Activated CD8-positive, alpha-beta T cell treated with anti-CD3 and anti-CD28 coated beads, Interleukin-2, amount 10 ng/mL, durations not matched to agents 7 days and 5 days (primary cell): Measurements from ENCODE around the gene CASKIN2. TPM values are rescaled to one million over a fixed set of nuclear protein-coding genes. Genes with fewer than 3 reads are reported as not detected.
"Not testable (repeated sequence)": the region's sequence is repeated elsewhere in the genome, so short reads cannot be mapped to it uniquely, and the experiment has no call there.

ENCODE experiments used
- ATAC-seq: fragments of 150-1000 bp; cut with Tn5 transposase; one replicate; pipeline ENCODE4 v1.10.0; 2021; ENCODE audit warnings: moderate library complexity
- CTCF ChIA-PET: fragments of 350-600 bp; sonication (Branson Sonifier 250); formaldehyde crosslinking; loops from one replicate; lab custom pipeline; 2021; ENCODE audit warnings: antibody characterized with exemption; lab: Charles Lee
- POLR2A ChIA-PET: fragments of 350-600 bp; sonication (Branson Sonifier 250); formaldehyde crosslinking; loops from one replicate; lab custom pipeline; 2021; ENCODE audit warnings: antibody characterized with exemption; lab: Charles Lee
- DNase-seq: peaks from one replicate; pipeline ENCODE4 v3.0.0-alpha.2; 2020
- H3K27ac Mint-ChIP-seq: one replicate; pipeline ENCODE4 v1.8.0; 2021; ENCODE audit warnings: mild to moderate bottlenecking, mixed read lengths
- H3K27me3 Mint-ChIP-seq: one replicate; pipeline ENCODE4 v1.8.0; 2021; ENCODE audit warnings: low read depth, mixed read lengths
- H3K36me3 Mint-ChIP-seq: one replicate; pipeline ENCODE4 v1.8.0; 2021; ENCODE audit warnings: low read depth, mixed read lengths
- H3K4me1 Mint-ChIP-seq: one replicate; pipeline ENCODE4 v1.8.0; 2021; ENCODE audit warnings: low read depth, mixed read lengths
- H3K4me3 Mint-ChIP-seq: one replicate; pipeline ENCODE4 v1.8.0; 2021; ENCODE audit warnings: mild to moderate bottlenecking, mixed read lengths
- H3K9me3 Mint-ChIP-seq: one replicate; pipeline ENCODE4 v1.8.0; 2022; ENCODE audit warnings: mixed read lengths; ENCODE audit not compliant: insufficient read depth
- microRNA-seq: library from miRNA; unstranded; fragments of <30 nt; microRNA quantifications from one replicate; pipeline ENCODE4 v1.2.0, GENCODE V29; 2022
- total RNA-seq, 2 experiments: library from RNA; stranded (reverse); gene quantifications; one replicate each; pipeline ENCODE4 v1.2.3, GENCODE V29; 2021

The CASKIN2 gene
- total RNA-seq, 2 experiments from 2014 or later = 0.68 to 0.97 TPM

DNA sequence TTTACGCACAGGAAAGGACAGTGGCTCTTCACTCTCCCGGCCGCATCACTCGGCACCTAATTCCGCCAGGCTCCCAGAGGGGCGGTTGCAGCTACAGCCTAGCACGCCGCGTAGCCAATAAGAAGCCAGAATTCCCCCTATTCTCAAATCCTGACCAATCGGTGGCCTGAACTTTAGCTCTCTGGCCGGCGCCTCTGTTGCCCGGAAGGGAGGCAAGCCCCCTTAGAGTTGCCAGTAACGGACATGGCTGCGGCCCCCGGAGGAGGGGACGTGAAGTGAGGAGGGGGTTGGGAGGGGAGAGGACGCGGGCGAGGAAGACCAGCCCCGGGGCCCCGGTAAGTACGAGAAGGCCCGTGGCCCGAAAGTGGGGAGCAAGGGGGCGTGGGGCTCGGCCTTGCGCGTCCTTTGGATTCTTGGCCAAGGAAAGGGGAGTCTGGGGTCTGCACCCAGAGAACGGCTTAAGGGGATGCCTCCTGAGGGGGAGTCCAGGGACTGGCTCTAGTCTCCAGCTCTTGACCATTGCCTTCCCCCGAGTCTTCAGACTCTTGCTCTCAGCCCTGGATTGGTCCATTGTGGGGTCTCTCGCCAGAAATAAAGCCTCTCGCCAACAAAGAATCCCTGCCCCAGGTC is 58.8 kb downstream of the CASKIN2 start, which contains the start of gene TMEM94:
Gene TMEM94, plus strand, starts transcription at position 219 of the 630 bp plus-strand sequence. CDS start 15,271 bp downstream, outside the sequence.
- H3K27me3 Mint-ChIP-seq = no peaks in the 10 kb centered on the region
- peak within 1 kb of the TSS; percentile 93 for H3K27ac Mint-ChIP-seq
- POLR2A ChIA-PET = interaction anchor here (0.6 to 2.1 kb wide), 24 partner anchors 11 to 251 kb away, joined by 3 to 14 read pairs (median 3); partner anchors contain the start of genes MIF4GD, NUP85, RECQL5 and SAP30BP
- ATAC-seq (peak; percentile 98), DNase-seq (peak; percentile 96)
- peaks cover 43% of the 10 kb centered on the region for H3K4me1 Mint-ChIP-seq
- CTCF ChIA-PET = interaction anchor here (0.8 to 2.0 kb wide), 15 partner anchors 9 to 342 kb away, joined by 3 to 17 read pairs (median 4); partner anchors contain the start of genes MIF4GD and TSEN54
- H3K4me3 Mint-ChIP-seq = peak within 1 kb of the TSS; percentile 87
- no peaks in the 10 kb centered on the region for H3K9me3 Mint-ChIP-seq
- H3K36me3 Mint-ChIP-seq = peaks cover 7% of the 10 kb centered on the region

DNA sequence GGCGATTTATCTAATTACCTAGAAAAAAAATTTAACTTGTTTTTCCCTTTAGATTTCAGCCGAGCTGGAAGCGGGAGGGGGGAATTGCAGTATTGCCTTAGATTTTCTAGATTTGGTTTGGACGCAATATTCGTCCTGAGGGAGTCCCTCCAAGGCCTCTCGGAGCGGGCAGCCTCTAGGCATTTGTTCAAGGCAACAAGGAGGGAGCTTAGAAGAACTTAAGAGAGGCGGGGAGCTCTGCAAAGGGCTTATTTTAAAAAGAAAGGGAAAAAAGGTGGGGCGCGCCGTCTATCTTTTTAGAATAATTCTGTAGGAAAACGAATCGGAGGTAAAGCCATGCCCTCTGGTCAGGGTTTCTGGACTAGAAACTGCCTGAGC is 59.3 kb downstream of the CASKIN2 start:
- ATAC-seq (peak; percentile 37), DNase-seq (no peak)
- ChIA-PET CTCF (interaction anchor here (0.8 to 2.0 kb wide), 14 partner anchors 8 to 342 kb away, joined by 3 to 17 read pairs (median 4); partner anchors contain the start of genes MIF4GD and TSEN54), POLR2A (interaction anchor here (0.6 to 2.0 kb wide), 23 partner anchors 12 to 250 kb away, joined by 3 to 14 read pairs (median 3); partner anchors contain the start of genes MIF4GD, NUP85, RECQL5 and SAP30BP)
- Mint-ChIP-seq H3K36me3 (peaks cover 7% of the 10 kb centered on the region), H3K9me3 (no peaks in the 10 kb centered on the region), H3K27me3 (no peaks in the 10 kb centered on the region), H3K4me3 (peak overlapping the region; percentile 87), H3K27ac (peak overlapping the region; percentile 93), H3K4me1 (peaks cover 43% of the 10 kb centered on the region)

DNA sequence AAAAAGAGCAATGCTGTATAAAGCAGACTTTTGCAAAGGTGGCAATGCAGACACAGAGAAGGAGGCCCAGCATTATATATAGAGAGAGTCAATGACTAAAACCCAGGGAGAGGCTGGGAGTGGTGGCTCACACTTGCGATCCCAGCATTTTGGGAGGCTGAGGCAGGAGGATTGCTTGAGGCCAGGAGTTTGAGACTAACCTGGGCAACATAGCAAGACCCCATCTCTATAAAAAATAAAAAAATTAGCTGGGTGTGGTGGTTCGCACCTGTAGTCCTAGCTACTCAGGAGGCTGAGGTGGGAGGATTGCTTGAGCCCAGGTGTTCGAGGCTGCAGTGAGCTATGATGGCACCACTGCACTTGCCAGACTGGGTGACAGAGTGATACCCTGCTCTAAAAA is 60.7 kb downstream of the CASKIN2 start:
- ATAC-seq, H3K4me3 Mint-ChIP-seq: not testable (repeated sequence)

DNA sequence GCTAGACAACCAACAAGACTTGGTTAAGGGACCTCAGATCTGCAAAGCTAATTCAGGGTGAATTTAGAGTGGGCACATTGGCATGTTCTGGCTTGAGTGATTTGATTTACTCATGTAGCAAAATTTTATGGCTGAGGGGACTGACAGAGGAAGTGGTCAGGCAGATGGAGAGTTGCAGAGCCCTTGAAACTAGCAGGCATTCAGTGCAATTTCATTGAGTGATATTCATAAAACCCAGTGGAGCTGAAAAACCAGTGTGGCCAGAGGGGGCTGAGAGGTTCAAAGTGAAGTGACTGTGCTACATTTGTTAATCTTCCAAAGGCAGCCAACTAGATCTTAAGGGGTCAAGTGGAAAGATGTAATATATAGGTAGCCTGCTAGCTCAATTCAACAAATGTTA is 61.1 kb downstream of the CASKIN2 start:
- CTCF ChIA-PET = interaction anchor here (0.8 to 2.0 kb wide), 5 partner anchors 14 to 179 kb away, joined by 3 to 7 read pairs (median 4); partner anchors contain the start of genes SMIM5 and TSEN54
- Mint-ChIP-seq H3K27me3 (peaks cover 2% of the 10 kb centered on the region), H3K4me3 (no peak overlapping the region), H3K27ac (peak overlapping the region; percentile 64), H3K9me3 (no peaks in the 10 kb centered on the region), H3K36me3 (peaks cover 7% of the 10 kb centered on the region), H3K4me1 (peaks cover 35% of the 10 kb centered on the region)
- DNase-seq (peak; percentile 26), ATAC-seq (no peak)
- POLR2A ChIA-PET = interaction anchor here (1.2 kb wide), 1 partner anchor 9 kb away, joined by 4 read pairs; no protein-coding TSS in a partner anchor

More for the DNA sequence above, 60.7 kb downstream of the CASKIN2 start:
- POLR2A ChIA-PET = interaction anchor here (1.2 kb wide), 1 partner anchor 9 kb away, joined by 4 read pairs; no protein-coding TSS in a partner anchor
- not testable (repeated sequence) for H3K36me3 Mint-ChIP-seq, DNase-seq, H3K9me3 Mint-ChIP-seq, H3K27me3 Mint-ChIP-seq, H3K27ac Mint-ChIP-seq
- CTCF ChIA-PET = interaction anchor here (1.4 to 2.0 kb wide), 3 partner anchors 28 to 179 kb away, joined by 3 to 7 read pairs (median 4); partner anchors contain the start of genes SMIM5 and TSEN54
- H3K4me1 Mint-ChIP-seq = peaks cover 39% of the 10 kb centered on the region

DNA sequence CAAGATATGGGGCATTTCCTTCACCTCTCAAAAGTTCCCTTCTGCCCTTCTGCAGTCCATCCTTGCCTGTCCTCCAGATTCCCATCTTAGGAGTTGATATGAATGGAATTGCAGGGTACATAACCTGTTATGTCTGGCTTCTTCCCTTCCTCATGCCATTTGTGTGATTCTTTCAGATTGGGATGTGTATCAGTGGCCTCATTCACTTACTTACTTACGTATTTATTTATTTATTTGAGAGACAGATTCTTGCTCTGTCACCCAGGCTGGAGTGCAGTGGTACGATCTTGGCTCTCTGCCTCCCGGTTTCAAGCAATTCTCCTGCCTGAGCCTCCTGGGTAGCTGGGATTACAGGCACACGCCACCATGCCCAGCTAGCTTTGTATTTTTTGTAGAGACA is 65.1 kb downstream of the CASKIN2 start:
- Mint-ChIP-seq H3K4me3 (no peak overlapping the region), H3K27me3 (peaks cover 2% of the 10 kb centered on the region), H3K36me3 (no peaks in the 10 kb centered on the region), H3K4me1 (peaks cover 11% of the 10 kb centered on the region), H3K9me3 (no peaks in the 10 kb centered on the region), H3K27ac (no peak overlapping the region)
- DNase-seq (no peak), ATAC-seq (no peak)
- POLR2A ChIA-PET = no interaction called here
- CTCF ChIA-PET = no interaction called here

Small RNA genes lying within 50 kb of the gene (microRNA-seq; reads per million reads assigned to microRNA genes)
- not detected for gene MIR6785

Other genes starting within 250 kb of the CASKIN2 start
- gene MIF4GD, start 244.3 kb downstream of the CASKIN2 start, total RNA-seq = 10 to 100 TPM; 52.1 to 56.3 TPM
- gene SLC25A19, start 226.1 kb downstream of the CASKIN2 start, total RNA-seq = 10 to 100 TPM; 41.1 to 43.6 TPM
- gene GRB2, start 109.9 kb downstream of the CASKIN2 start, total RNA-seq = 100 to 1,000 TPM; 166 to 178 TPM
- gene TMEM94, start 58.9 kb downstream of the CASKIN2 start, total RNA-seq = 10 to 100 TPM; 81.9 to 84.8 TPM
- 10 to 100 TPM; 76.6 to 77.8 TPM for gene TSEN54, start 991 bp upstream of the CASKIN2 start, total RNA-seq
- gene LLGL2, start 10.2 kb upstream of the CASKIN2 start, total RNA-seq = 10 to 100 TPM; 19.3 to 19.8 TPM
- gene MYO15B, start 72.3 kb upstream of the CASKIN2 start, total RNA-seq = 10 to 100 TPM; 26.9 to 27.8 TPM
- gene SMIM5, start 117.9 kb upstream of the CASKIN2 start, total RNA-seq = under 1 TPM in 1 of 2 experiments, not detected in 1; 0.31 TPM
- 10 to 100 TPM; 37.6 to 43.9 TPM for gene RECQL5, start 151.6 kb upstream of the CASKIN2 start, total RNA-seq
- gene SAP30BP, start 151.8 kb upstream of the CASKIN2 start, total RNA-seq = 10 to 100 TPM; 88.7 to 93.7 TPM
- gene ITGB4, start 205.9 kb upstream of the CASKIN2 start, total RNA-seq = 1 to 10 TPM in 1 of 2 experiments, under 1 TPM in 1; 0.89 to 2.0 TPM
- 10 to 100 TPM; 52.2 to 56.9 TPM for gene GALK1, start 249.7 kb upstream of the CASKIN2 start, total RNA-seq